HG03354 (cell line): ENCODE data around the gene HMX2.
"Not testable (repeated sequence)": the region's sequence is repeated elsewhere in the genome, so short reads cannot be mapped to it uniquely, and the experiment has no call there.

Experiments used
- ATAC-seq: cut with Tn5 transposase; IDR thresholded peaks from one replicate; pipeline ENCODE4 v1.9.1; 2021; ENCODE audit warnings: mild to moderate bottlenecking; ENCODE audit not compliant: unreplicated experiment, poor library complexity, severe bottlenecking

The HMX2 gene

DNA sequence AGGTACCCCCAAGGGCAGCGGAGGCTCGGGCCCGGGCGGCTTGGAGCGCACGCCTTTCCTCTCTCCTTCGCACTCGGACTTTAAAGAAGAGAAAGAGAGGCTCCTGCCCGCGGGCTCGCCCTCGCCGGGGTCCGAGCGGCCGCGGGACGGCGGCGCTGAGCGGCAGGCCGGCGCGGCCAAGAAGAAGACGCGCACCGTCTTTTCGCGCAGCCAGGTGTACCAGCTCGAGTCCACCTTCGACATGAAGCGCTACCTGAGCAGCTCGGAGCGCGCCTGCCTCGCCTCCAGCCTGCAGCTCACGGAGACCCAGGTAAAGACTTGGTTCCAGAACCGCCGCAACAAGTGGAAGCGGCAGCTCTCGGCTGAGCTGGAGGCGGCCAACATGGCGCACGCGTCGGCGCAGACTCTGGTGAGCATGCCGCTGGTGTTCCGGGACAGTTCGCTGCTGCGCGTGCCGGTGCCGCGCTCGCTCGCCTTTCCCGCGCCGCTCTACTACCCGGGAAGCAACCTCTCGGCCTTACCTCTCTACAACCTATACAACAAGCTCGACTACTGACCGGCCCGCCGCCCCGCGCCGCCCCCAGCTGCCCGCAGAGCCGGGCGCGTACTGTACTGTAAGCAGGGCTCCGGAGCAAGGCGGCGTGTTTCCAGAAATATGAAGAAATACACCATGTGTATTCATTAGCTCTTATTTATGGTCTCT is 1.8 kb downstream of the HMX2 start:
- ATAC-seq = no peak

DNA sequence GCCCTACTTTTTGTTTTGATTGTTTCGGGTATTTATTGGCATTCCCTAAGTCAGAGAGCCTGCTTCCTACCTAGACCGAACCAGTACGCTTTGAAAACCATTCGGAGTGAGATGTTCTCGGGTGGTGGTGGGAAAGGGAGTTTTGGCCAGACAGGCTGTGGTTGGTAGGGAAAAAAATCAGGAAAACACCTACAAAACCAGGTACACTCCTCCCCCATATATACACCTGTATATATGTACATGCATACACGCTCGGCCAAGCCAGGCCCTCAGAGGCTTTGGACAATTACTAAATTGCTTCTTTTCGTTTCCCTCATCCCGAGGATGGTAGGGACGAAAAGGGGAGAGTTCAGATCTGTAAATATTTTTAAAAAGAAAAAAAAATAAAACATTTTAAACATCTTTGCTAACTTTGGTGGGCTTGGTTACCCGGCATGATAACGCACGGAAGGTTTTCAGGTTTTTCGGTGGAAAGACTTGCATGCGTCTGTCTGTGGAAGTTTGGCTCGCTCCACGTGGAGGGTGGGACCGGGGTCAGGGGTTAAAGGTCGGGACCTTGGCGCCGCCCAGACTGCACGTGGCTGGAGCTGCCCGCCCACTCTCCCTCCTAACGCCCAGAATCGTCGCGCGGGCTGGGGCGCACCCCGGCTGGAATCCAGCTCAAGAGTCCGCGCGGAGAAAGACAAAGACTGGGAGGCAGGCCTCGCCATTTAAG is 2.5 kb downstream of the HMX2 start:
- ATAC-seq = no peak

DNA sequence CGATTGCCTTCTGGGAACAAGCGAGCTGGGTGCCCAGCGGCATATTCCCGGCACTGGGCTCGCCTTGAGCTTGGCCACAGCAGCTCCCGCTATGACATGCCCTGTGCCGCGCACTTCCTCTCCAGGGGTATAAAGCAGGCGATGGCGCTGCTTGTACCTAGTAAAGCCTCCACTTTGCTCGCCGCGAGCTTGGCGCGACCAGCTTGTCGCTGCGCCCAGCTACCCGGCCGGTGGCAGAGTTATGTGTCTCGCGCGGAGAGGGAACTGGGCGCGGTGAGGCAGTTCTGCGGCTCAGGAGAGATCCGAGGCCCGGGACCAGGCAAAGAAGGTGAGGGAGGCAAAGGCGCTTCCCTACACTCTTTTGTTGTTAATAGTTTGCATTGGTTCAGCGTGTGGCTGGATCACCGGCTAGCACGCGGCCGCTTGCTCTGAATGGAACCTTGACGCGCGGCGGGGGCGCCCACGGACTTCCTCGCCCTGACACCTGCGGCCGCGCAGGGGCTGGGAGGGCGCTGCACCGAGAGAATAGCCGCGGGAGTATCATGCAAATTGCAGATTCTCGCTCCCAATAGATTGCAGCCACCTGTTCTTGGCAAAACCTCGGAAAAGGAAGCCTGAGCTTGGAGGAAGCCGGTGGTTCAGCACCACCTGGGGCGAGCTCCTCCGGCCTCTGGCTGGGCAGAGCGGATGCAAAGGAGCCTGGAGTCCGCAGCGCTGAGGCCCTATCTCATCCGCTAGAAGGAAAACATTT is 3.2 kb downstream of the HMX2 start:
- ATAC-seq = no peak

GRCh38 chr10:123151737-123152135 is 3.8 kb downstream of the HMX2 start:
- ATAC-seq = no peak

- no peak for ATAC-seq
These were observed 5.7 kb downstream of the HMX2 start for GRCh38 chr10:123153486-123154091.

DNA sequence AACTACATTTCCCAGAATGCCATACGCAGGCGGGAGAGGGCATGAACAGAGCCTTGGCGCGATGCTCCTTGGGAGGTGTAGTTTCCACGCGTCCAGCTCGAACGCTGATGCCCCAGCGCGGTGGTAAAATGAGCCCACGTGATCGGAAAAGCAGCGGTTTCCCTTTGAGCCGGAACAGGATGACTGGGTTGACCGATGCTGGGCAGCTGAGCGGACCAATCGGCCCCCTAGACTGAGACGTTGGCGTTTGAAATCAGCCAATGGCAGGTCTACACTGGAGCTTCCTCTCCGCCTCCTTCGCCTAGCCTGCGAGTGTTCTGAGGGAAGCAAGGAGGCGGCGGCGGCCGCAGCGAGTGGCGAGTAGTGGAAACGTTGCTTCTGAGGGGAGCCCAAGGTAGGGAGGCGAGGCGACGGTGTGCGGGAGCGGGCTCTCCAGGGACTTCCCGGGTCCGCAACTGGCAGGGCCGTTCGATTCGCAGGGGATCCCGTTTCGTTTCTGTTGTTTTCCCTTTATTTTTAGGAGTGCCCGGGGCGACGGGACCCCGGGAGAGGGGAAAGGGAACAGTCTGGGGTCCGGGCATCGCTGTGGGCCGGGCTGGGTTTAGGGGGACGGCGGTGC is 6.3 kb downstream of the HMX2 start, which contains the start of gene BUB3:
Gene BUB3, plus strand, starts transcription at position 311 of the 619 bp plus-strand sequence. CDS start 516 bp downstream, outside the sequence.
- peak; percentile 93 for ATAC-seq

DNA sequence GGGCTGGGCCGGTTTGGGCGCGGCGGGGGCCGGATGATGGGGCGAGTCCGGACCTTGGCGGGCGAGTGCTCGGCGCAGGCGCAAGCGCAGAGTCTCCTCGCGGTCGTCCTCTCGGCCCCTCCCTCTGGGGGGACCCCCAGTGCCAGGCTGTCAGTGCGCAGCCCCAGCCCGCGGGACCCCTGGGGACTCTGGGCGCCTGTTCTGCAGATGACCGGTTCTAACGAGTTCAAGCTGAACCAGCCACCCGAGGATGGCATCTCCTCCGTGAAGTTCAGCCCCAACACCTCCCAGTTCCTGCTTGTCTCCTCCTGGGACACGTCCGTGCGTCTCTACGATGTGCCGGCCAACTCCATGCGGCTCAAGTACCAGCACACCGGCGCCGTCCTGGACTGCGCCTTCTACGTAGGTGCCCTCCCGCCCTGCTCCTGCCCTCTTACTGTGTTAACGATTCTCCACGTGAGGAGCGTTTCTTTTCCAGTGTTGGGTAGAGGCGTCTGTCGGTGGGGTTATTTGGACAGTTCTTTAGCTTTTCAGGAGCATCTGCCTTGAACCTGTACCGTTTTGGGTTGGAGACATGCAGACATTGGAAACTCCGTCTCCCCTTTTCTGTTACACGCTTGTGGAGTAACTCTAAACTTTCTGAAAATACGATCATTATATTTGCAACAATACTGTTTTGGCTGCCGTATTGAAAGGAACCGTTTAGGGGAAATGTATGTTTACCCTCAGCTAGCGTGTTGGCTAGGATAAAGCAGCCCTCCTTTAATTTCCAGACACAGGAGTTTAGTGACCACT is 7.0 kb downstream of the HMX2 start:
- ATAC-seq = peak; percentile 60

DNA sequence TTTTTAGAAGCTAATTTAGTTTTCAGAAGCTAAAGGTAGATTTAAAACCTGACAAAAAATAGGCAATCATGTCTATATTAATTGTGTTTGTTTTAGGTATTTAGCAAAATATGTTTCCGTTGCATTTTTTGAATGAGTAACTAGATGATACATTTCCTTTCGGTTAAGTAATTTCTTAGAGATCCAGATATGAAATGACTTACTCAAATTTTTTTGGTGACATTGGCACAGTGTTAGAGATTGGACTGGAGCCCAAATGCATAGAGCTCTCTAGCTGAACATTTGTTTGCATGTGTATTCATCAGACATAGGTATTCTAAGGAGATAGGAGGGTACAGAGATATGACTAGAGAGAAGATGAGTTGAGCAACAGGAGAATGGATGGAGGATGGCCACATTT is 8.1 kb downstream of the HMX2 start:
- ATAC-seq = no peak

DNA sequence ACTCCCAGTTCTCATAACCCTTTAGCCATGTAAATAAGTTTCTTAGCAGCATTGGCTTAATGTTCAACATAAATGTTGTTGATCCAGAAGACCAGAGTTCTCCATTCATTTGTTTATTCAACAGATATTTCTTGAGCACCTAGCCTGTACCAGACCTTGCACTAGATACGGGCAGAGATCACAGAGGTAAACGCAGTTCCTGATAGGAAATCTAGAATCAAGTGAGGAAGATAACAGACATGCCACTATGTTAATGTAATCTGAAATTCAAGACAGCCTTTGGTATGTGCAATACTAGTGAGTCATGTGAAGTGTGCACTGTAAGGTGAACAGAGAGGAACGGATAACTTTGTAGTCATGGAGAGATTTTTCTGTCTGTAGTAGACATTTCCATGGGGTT is 9.3 kb downstream of the HMX2 start:
- ATAC-seq = no peak

- ATAC-seq = no peak
These were observed 10.7 kb downstream of the HMX2 start for GRCh38 chr10:123158682-123159081.

GRCh38 chr10:123160311-123160980 is 12.5 kb downstream of the HMX2 start:
- no peak for ATAC-seq

DNA sequence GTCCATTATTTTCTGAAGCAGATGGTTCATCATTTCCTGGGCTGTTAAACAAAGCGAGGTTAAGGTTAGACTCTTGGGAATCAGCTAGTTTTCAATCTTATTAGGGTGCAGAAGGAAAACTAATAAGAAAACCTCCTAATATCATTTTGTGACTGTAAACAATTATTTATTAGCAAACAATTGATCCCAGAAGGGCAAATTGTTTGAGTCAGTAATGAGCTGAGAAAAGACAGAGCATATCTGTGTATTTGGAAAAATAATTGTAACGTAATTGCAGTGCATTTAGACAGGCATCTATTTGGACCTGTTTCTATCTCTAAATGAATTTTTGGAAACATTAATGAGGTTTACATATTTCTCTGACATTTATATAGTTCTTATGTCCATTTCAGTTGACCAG is 16.4 kb downstream of the HMX2 start:
- ATAC-seq = no peak

DNA sequence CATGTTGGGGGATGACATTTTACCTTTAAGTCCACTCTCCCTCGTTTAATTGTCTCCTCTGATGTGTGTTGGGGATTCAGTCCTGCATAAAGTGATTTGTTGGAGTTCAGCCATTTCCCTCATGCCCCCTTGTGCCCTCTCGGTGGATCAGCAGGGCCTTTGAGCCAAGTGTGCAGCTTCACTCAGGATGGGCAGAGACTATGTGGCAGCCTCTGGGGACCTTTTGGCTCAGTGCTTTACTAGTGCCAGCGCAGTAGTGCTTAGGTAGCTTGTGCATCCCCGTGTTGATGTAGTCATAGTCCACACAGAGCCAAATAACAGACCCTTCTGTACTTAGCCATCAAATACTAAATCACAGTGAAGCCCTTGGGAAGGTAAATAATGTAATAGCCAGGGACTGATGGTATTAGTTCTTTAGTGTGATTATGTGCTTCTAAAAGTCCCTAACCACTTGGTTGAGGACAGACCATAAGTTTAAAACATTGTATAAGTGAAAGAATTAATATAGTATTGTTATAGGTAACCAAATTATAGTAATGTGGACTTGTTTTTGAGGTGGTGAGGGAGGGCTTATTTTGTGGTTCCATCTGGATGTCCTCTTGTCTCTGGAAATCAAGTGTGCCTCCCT is 17.6 kb downstream of the HMX2 start:
- ATAC-seq = no peak

GRCh38 chr10:123166618-123167017 is 18.7 kb downstream of the HMX2 start:
- no peak for ATAC-seq

GRCh38 chr10:123170961-123171360 is 23.0 kb downstream of the HMX2 start:
- ATAC-seq = no peak

- ATAC-seq = not testable (repeated sequence)
These were observed 23.7 kb downstream of the HMX2 start for GRCh38 chr10:123171616-123172015.

DNA sequence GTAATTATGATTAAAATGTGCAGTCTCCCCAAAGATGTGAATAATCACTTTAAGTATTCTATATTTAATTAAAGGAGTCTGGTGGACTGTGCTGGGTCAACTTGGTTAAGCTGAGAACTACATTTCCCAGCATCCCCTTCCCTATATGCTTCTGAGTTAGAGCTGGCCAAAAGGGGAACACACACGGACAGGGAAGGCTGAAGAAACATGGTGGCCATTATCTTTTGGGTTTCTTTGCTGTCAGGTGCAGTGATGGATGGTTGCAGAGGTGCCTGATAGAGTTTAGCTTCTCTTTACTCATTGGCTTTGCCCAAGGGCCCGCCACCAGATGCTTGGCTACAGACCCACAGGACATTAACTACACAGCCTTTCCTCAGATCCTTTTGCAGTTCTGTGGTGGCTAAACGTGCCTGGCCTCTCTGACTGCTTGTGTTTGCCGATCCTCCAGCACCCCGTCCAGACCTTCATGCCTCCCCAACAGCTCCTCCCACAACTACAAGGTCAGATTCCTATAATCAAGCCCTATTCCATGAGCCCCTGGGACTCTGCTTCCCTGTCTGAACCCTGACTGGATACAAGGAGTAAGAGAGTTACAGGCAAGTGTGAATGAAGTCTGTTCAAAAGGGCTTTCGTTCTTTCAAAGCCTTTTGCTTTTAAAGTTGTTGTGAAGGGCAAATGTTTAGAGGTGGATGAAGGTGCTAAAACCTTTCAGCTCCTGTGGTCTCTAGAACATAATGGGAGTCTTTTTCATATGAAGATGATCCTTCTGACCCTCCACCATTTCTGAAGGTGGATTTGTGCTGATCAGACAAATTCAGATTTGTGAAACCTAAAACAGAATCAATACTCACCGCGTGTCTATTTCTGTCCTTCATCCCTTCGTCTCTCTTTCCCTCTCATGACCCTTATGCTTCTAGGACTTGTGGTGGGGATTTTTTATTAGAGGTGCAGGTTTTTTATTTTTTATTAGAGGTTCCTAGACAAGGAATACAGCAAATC is 27.8 kb downstream of the HMX2 start:
- ATAC-seq = no peak
